NCI-H774 (cell line): ENCODE data around the gene CENPL.

Source experiments
- DNase-seq: peaks from one replicate; lab custom pipeline; 2025; lab: John Stamatoyannopoulos, UW

The CENPL gene

DNA sequence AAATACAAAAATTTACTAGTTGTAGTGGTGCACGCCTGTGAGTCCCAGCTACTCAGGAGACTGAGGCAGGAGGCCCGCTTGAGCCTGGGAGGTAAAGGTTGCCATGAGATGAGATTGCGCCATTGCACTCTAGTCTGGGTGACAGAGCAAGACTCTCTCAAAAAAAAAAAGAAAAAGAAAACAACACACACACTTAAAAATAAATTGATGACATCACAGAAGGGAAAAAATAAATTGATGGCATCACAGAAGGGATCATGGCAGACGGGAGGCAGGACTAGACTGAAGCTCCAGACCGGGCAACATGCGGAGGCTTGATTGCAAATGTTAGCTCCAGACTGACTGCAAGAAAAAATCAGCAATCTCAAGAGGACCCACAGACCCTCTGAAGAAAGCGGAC is 66.6 kb downstream of the CENPL start:
- DNase-seq = no peak

DNA sequence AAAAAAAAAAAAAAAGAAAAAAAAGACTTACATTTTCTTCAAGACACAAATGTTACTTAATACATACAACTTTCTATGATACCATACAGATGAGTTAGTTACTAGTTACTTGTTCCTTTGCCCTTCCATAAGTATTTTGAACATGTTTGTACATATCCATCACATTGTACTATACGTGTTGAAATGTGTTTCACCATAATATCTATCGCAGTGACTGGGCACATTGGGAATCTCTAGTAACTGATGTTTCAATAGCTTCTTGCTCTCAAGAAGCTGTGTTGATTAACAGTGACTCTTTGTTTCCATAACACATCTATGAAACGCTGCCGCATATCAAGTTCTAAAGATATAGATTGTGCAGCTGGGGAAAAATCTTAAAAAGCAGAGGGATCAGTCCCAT is 67.0 kb downstream of the CENPL start:
- no peak for DNase-seq

DNA sequence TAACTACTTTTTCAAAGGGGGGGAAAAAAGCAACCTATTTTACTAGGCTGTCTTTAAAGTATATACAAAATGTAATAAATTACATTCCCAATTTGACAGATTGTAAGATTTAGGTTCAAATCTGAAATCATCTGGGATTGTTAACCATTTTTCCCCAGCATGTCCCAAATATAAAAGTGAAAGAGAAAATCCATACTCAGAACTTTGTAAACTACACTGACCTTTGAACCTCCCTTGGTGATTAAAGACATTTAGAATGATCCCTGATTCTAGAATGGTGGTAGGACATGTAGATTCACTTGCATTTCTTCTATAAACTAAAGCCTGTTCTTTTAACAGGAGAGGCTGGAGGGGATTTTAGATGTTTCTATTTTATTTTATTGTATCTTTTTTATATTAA is 70.9 kb downstream of the CENPL start:
- no peak for DNase-seq
